Measurements from ENCODE around the gene SPATA17. TPM values are rescaled to one million over a fixed set of nuclear protein-coding genes. Genes with fewer than 3 reads are reported as not detected.

SPATA17 gene
- total and polyA plus RNA-seq, 2 donors (not counting 3 experiments of a cell fraction or from before 2014, with no cell fraction given), result not detected

GRCh38 chr1:217895841-217896240 is 264.7 kb downstream of the SPATA17 start:
- no peaks in the 10 kb centered on the region for H3K9me1 ChIP-seq (replicated peaks; ENCODE audit: control insufficient read depth, extremely low read depth, insufficient read depth, low read length)
- intact Hi-C loops (cut with micrococcal nuclease) (no loop called here), dilution Hi-C loops (cut with MboI; ENCODE audit: extremely low pct_ligation_motif_present, low sequenced_read_pairs) (no loop called here)
- H3K4me2 ChIP-seq (ENCODE audit: insufficient read depth, low read length), result no peak overlapping the region
- DNase-seq (ENCODE audit: low read depth, low spot score) (no peak), FAIRE-seq (no peak)
- no peak overlapping the region for H3K4me3 ChIP-seq (replicated peaks in 1 of 3; ENCODE audit: insufficient read depth in 1 of 3, low read depth in 1 of 3, low read length in 3 of 3)
- H2AFZ ChIP-seq (ENCODE audit: low read depth, low read length), result no peak overlapping the region
- no peaks in the 10 kb centered on the region for H3K79me2 ChIP-seq (ENCODE audit: control insufficient read depth, insufficient read depth, low read length)
- H3K27ac ChIP-seq (ENCODE audit: insufficient read depth, low read depth, low read length), result no peak overlapping the region
- TF ChIP-seq FOS (IDR thresholded peaks at IDR 0.05; ENCODE audit: borderline replicate concordance, insufficient read depth, low read length) (no peak), MAX (IDR thresholded peaks at IDR 0.05; ENCODE audit: insufficient read depth, insufficient read length) (no peak), EZH2 (IDR thresholded peaks at IDR 0.05; ENCODE audit: borderline replicate concordance, low read depth, low read length, severe bottlenecking) (no peak), MYC (IDR thresholded peaks at IDR 0.05; ENCODE audit: low read depth, low read length) (no peak), JUN (IDR thresholded peaks at IDR 0.05; ENCODE audit: borderline replicate concordance, insufficient read depth, insufficient read length, low read depth) (no peak), POLR2A (IDR thresholded peaks at IDR 0.05; ENCODE audit: low read depth, low read length) (no peak), GATA2 (IDR thresholded peaks at IDR 0.05; ENCODE audit: insufficient read depth, insufficient read length, low read depth, low read length) (no peak), POLR2AphosphoS5 (IDR thresholded peaks at IDR 0.05; ENCODE audit: insufficient read depth, low read depth, low read length) (no peak)
- TF ChIP-seq, protein P1, sequence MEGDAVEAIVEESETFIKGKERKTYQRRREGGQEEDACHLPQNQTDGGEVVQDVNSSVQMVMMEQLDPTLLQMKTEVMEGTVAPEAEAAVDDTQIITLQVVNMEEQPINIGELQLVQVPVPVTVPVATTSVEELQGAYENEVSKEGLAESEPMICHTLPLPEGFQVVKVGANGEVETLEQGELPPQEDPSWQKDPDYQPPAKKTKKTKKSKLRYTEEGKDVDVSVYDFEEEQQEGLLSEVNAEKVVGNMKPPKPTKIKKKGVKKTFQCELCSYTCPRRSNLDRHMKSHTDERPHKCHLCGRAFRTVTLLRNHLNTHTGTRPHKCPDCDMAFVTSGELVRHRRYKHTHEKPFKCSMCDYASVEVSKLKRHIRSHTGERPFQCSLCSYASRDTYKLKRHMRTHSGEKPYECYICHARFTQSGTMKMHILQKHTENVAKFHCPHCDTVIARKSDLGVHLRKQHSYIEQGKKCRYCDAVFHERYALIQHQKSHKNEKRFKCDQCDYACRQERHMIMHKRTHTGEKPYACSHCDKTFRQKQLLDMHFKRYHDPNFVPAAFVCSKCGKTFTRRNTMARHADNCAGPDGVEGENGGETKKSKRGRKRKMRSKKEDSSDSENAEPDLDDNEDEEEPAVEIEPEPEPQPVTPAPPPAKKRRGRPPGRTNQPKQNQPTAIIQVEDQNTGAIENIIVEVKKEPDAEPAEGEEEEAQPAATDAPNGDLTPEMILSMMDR (IDR thresholded peaks at IDR 0.05; ENCODE audit: extremely low read depth in 1 of 2, insufficient read depth in 1 of 2, low read depth in 1 of 2, low read length in 2 of 2), result no peak
- H3K27me3 ChIP-seq (ENCODE audit: control insufficient read depth in 2 of 2, insufficient read depth in 2 of 2, low read length in 2 of 2), result no peaks in the 10 kb centered on the region
- no peaks in the 10 kb centered on the region for H3K36me3 ChIP-seq (ENCODE audit: control insufficient read depth in 2 of 2, extremely low read depth in 1 of 2, insufficient read depth in 2 of 2, low read length in 2 of 2)
- POLR2A ChIA-PET, result no interaction called here
- H4K20me1 ChIP-seq (replicated peaks; ENCODE audit: control insufficient read depth, extremely low read depth, insufficient read depth, low read length), result no peaks in the 10 kb centered on the region
- no TSS peak for BruUV-seq (replicated peaks)
- no peaks in the 10 kb centered on the region for H3K4me1 ChIP-seq (ENCODE audit: control insufficient read depth, extremely low read depth, insufficient read depth, low read length)
- H3K9ac ChIP-seq (replicated peaks; ENCODE audit: extremely low read depth, insufficient read depth, low read length), result no peak overlapping the region
- CTCF ChIA-PET, result no interaction called here
- H3K9me3 ChIP-seq (replicated peaks; ENCODE audit: control insufficient read depth, insufficient read depth, low read length), result no peaks in the 10 kb centered on the region
